ENCODE measurements around the gene SH3RF3.
A peak's percentile ranks its signal among the peaks of the same experiment; 100 is the strongest.

SH3RF3 gene

GRCh38 chr2:109128616-109129355 lies at the start of gene SH3RF3:
SH3RF3 (plus strand) TSS chr2:109129205.
- peak within 1 kb of the TSS; percentile 56; the same call in 1 of the 2 replicates for H3K27ac ChIP-seq
- TF ChIP-seq, protein P1, sequence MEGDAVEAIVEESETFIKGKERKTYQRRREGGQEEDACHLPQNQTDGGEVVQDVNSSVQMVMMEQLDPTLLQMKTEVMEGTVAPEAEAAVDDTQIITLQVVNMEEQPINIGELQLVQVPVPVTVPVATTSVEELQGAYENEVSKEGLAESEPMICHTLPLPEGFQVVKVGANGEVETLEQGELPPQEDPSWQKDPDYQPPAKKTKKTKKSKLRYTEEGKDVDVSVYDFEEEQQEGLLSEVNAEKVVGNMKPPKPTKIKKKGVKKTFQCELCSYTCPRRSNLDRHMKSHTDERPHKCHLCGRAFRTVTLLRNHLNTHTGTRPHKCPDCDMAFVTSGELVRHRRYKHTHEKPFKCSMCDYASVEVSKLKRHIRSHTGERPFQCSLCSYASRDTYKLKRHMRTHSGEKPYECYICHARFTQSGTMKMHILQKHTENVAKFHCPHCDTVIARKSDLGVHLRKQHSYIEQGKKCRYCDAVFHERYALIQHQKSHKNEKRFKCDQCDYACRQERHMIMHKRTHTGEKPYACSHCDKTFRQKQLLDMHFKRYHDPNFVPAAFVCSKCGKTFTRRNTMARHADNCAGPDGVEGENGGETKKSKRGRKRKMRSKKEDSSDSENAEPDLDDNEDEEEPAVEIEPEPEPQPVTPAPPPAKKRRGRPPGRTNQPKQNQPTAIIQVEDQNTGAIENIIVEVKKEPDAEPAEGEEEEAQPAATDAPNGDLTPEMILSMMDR (conservative IDR thresholded peaks at IDR 0.05): 0 out of 2 replicates have a peak, but pooled peaks have one; percentile 6

GRCh38 chr2:109079590-109079989 lies 49.4 kb upstream of the SH3RF3 start:
- no peak overlapping the region for H3K27ac ChIP-seq
- TF ChIP-seq, protein P1 (conservative IDR thresholded peaks at IDR 0.05): no peak

- TF ChIP-seq, protein P1 (conservative IDR thresholded peaks at IDR 0.05): no peak
- no peak overlapping the region for H3K27ac ChIP-seq
Measured at GRCh38 chr2:109080109-109080508, 48.9 kb upstream of the SH3RF3 start.

DNA sequence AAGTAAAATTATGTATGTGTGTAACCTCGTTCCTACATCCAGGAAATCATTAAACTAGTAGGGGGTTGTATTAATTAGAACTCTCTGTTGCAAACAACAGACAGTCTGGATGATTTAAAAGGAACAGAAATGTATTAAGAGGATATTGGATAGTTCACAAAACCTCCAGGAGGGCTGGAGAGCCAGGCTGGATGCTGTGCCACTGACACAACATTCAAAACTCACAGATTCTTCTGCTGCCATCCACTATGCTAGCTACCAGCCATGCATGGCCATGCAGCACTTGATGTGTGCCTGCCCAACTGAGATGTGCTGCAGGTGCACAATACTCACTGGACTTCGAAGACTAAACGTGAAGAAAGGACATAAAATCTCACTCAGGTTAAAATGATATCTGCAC lies 48.2 kb upstream of the SH3RF3 start:
- TF ChIP-seq, protein P1 (conservative IDR thresholded peaks at IDR 0.05): no peak
- H3K27ac ChIP-seq: no peak overlapping the region

GRCh38 chr2:109081374-109081773 lies 47.6 kb upstream of the SH3RF3 start:
- H3K27ac ChIP-seq: no peak overlapping the region
- TF ChIP-seq, protein P1 (conservative IDR thresholded peaks at IDR 0.05): no peak

DNA sequence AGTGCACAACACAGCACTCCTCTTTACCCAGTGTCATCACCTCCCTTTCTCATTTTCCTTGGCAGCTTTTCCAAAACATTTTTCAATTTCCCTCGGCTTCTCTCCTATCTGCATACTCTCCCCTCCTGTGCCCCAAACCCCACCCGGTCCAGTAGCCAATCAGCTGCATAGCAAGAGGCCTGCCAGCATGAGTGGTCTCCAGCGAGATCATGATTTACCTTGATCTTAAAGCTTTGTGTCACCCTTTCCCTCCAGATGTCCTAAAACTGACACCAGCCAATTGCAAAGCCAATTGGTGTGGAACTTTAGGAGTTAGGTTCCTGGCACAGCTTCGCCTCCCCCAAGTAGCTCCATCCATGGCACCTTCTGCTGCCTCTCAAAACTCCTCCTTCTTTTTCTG lies 45.2 kb upstream of the SH3RF3 start:
- TF ChIP-seq, protein P1 (conservative IDR thresholded peaks at IDR 0.05): no peak
- no peak overlapping the region for H3K27ac ChIP-seq

GRCh38 chr2:109084341-109084740 lies 44.7 kb upstream of the SH3RF3 start:
- H3K27ac ChIP-seq: no peak overlapping the region
- TF ChIP-seq, protein P1 (conservative IDR thresholded peaks at IDR 0.05): no peak
